Progenitor cell of endocrine pancreas (in vitro differentiated cells): ENCODE results near the gene FGFRL1. TPM values are rescaled to one million over a fixed set of nuclear protein-coding genes. Genes with fewer than 3 reads are reported as not detected.
"Not testable (repeated sequence)": the region's sequence is repeated elsewhere in the genome, so short reads cannot be mapped to it uniquely, and the experiment has no call there.

Experiments
- DNase-seq: peaks from one replicate; pipeline ENCODE4 v3.0.0; 2021; ENCODE audit warnings: low spot score; ENCODE audit not compliant: unreplicated experiment
- H3K27ac Mint-ChIP-seq: 2 replicates; pipeline ENCODE4 v1.8.0; 2021; ENCODE audit warnings: mild to moderate bottlenecking, moderate library complexity, mixed read lengths
- H3K27me3 Mint-ChIP-seq: 2 replicates; pipeline ENCODE4 v1.8.0; 2021; ENCODE audit warnings: mixed read lengths
- H3K36me3 Mint-ChIP-seq: 2 replicates; pipeline ENCODE4 v1.8.0; 2022; ENCODE audit warnings: mixed read lengths; ENCODE audit not compliant: insufficient read depth
- H3K4me1 Mint-ChIP-seq: 2 replicates; pipeline ENCODE4 v1.8.0; 2021; ENCODE audit warnings: low read depth, mixed read lengths
- H3K4me3 Mint-ChIP-seq: 2 replicates; pipeline ENCODE4 v1.8.0; 2021; ENCODE audit warnings: low read depth, mild to moderate bottlenecking, moderate library complexity, mixed read lengths
- H3K9me3 Mint-ChIP-seq: 2 replicates; pipeline ENCODE4 v1.8.0; 2021; ENCODE audit warnings: low read depth, mixed read lengths
- CTCF ChIP-seq: fragments of 200-600 bp; sonication (generic); IDR thresholded peaks from one replicate; pipeline ENCODE4 v1.5.0; 2021; ENCODE audit warnings: antibody characterized with exemption, mild to moderate bottlenecking; ENCODE audit not compliant: unreplicated experiment
- total RNA-seq: library from RNA; stranded (reverse); gene quantifications from 2 replicates; pipeline ENCODE4 v1.2.1, GENCODE V29; 2021

FGFRL1 gene
- total RNA-seq, 1 donor from 2014 or later: 126 TPM

DNA sequence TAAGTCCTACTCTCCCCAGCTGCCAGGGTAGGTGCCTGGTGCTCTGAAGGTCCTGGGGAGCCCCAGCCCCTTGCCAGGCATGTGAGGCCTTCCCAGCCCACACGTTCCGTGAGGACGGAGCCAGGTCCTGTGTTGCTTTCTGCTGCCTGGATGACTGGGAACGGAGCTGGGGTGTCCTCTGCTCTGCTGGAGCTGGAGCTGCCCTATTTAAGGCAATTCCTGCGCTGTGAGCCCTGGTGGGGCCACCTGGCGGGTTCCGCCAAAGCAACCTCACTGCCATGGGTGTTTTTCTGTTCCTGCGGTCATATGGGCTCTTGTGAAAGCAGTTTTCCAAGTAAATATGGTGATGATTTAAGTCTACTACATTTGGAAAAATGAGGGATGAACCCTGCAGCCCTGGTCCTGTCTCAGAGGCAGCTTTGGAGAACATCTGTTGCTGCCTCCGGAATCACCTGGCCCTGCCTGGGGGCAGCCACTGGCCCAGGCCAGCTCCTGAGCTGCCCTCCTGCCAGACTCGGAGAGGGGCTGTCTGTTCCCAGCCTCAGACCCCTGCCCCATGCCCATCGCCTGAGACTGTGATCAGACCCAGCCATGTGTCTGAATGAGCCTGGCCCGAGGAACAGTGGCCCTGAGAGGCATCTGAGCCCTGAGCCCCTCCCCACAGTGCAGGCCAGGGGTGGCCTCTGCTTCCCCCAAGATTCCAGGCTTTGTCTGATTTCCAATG, 33.2 kb downstream of the FGFRL1 start:
- Mint-ChIP-seq H3K4me3 (no peak overlapping the region), H3K27ac (no peak overlapping the region)

DNA sequence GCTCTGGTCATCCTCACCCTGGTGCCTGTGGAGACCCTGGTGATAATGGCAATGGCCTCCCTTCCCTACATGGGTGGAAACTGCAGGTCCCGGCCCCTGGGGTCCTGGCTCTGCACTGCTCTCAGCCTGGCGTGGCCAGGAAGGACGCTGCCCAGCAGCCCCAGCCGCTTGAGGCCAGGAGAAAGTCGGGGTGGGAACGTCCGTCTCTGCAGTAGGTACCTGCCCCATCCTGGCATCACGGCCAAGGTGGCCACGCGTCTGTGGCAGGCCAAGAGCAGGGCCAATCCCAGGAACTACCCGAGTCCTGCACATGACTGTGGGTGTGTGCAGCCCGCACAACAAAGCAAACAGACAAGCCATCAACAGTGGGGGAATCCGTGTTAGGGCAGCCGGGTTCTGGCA, 33.8 kb downstream of the FGFRL1 start:
- H3K36me3 Mint-ChIP-seq: no peaks in the 10 kb centered on the region
- peaks cover 12% of the 10 kb centered on the region for H3K4me1 Mint-ChIP-seq
- H3K9me3 Mint-ChIP-seq: no peaks in the 10 kb centered on the region
- DNase-seq: no peak
- H3K4me3 Mint-ChIP-seq: no peak overlapping the region
- H3K27me3 Mint-ChIP-seq: peaks cover 27% of the 10 kb centered on the region
- TF ChIP-seq CTCF: no peak
- no peak overlapping the region for H3K27ac Mint-ChIP-seq

More for the DNA sequence above, 33.2 kb downstream of the FGFRL1 start:
- peaks cover 12% of the 10 kb centered on the region for H3K4me1 Mint-ChIP-seq
- peaks cover 23% of the 10 kb centered on the region for H3K27me3 Mint-ChIP-seq
- no peak for DNase-seq
- no peaks in the 10 kb centered on the region for H3K9me3 Mint-ChIP-seq
- TF ChIP-seq CTCF: no peak
- H3K36me3 Mint-ChIP-seq: no peaks in the 10 kb centered on the region

GRCh38 chr4:1045595-1046201, 34.3 kb downstream of the FGFRL1 start:
- peaks cover 10% of the 10 kb centered on the region for H3K4me1 Mint-ChIP-seq
- H3K27ac Mint-ChIP-seq: no peak overlapping the region
- no peak overlapping the region for H3K4me3 Mint-ChIP-seq
- peaks cover 32% of the 10 kb centered on the region for H3K27me3 Mint-ChIP-seq
- TF ChIP-seq CTCF: no peak
- no peaks in the 10 kb centered on the region for H3K9me3 Mint-ChIP-seq
- DNase-seq: no peak
- H3K36me3 Mint-ChIP-seq: no peaks in the 10 kb centered on the region

DNA sequence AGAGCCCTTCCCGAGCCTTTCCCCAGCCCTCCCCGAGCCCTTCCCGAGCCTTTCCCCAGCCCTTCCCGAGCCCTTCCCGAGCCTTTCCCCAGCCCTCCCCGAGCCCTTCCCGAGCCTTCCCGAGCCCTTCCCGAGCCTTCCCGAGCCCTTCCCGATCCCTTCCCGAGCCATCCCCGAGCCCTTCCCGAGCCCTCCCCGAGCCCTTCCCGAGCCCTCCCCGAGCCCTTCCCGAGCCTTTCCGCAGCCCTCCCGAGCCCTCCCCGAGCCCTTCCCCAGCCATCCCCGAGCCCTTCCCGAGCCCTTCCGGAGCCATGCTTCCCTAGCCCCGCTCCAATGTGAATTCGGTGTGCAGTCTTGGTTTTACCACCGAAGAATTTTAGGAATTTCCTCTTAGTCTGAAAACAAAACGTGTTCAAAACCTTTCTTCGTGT, 35.2 kb downstream of the FGFRL1 start:
- not testable (repeated sequence) for DNase-seq, H3K4me3 Mint-ChIP-seq

DNA sequence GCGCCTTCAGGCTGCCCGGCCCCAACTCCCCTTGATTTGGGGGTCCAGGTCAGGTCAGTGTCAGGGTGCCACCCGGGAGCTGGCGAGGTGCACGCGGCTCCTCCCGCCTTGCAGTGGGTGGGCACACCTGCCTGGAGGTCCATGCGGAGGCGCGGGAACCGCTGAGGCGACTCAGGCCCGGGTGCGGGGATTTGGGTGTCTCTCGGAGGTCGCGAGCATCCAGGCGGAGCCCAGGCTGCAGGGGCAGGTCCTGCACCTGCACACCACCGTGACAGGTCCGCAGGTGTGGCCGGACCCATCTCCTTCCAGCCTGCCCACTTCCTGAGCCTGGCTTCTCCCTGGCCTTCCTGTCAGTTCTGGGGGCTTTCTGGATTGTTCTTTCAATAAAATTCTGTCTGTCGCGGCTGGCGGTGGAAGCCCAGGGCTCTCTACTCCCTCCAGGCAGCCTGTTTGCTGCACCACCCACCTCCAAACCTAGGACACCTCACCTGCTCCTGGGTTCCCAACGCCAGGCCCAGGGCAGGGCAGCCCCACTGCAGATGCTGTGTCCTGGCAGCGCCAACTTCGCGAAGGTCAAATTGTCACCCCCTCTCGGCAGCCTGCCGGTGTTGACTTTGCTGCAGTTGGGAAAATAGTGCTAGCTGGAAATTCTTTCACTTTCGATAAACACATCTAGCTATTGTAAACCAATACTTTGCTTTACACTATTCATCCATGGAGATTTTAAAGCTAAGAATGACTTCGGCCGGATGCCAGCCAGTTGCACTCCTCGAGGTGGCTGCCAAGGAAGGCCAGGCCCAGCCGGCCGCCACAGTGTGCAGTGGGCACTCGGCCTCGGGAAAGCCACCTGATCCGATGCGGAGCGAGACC, 35.9 kb downstream of the FGFRL1 start:
- H3K27ac Mint-ChIP-seq: no peak overlapping the region
- TF ChIP-seq CTCF: no peak
- no peaks in the 10 kb centered on the region for H3K36me3 Mint-ChIP-seq
- peaks cover 5% of the 10 kb centered on the region for H3K4me1 Mint-ChIP-seq
- H3K4me3 Mint-ChIP-seq: no peak overlapping the region
- DNase-seq: no peak
- no peaks in the 10 kb centered on the region for H3K9me3 Mint-ChIP-seq
- peaks cover 46% of the 10 kb centered on the region for H3K27me3 Mint-ChIP-seq

More for the DNA sequence above, 35.2 kb downstream of the FGFRL1 start:
- H3K36me3 Mint-ChIP-seq, H3K4me1 Mint-ChIP-seq, H3K9me3 Mint-ChIP-seq, H3K27ac Mint-ChIP-seq: not testable (repeated sequence)
- peaks cover 41% of the 10 kb centered on the region for H3K27me3 Mint-ChIP-seq
